ENCODE results near the gene CDH13.

DNA sequence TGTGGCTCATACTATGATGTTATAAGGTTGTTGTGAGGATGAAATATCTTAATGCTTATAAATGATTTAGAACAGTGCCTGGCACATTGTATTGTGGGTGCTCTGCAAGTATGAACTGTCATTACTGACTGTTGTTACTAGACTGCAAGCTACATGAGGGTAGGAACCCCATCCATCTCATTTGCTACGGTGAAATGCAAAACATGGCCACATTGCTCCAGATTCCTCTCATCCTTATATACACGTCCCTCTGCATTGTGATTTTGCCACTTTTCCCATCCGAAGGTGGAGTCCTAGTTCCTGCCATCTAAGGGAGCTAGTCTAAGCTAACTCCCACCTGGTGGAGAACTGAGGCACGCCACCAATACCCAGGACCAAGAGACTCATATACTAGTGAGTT lies 1210.8 kb downstream of the CDH13 start:
- TF ChIP-seq CTCF (conservative IDR thresholded peaks at IDR 0.05; ENCODE audit: low read depth, low read length): no peak
- no peak for TF ChIP-seq EZH2 (IDR thresholded peaks at IDR 0.05; ENCODE audit: borderline replicate concordance, low read depth, low read length, poor library complexity, severe bottlenecking)

All from A673 (cell line).